HUDEP-2 (cell line): Measurements from ENCODE around the gene MTUS2.
"Not testable (repeated sequence)": the region's sequence is repeated elsewhere in the genome, so short reads cannot be mapped to it uniquely, and the experiment has no call there.

Experiments used
- DNase-seq, 76 experiments: peaks; one replicate each; lab custom pipeline; 2025; ENCODE audit not compliant: unreplicated experiment in 76 of 76; lab: John Stamatoyannopoulos, UW

The MTUS2 gene

GRCh38 chr13:28955264-28955966 is 135.3 kb downstream of the MTUS2 start:
- no peak for DNase-seq

GRCh38 chr13:28958018-28958417 is 137.9 kb downstream of the MTUS2 start:
- DNase-seq, result no peak

- DNase-seq, result no peak
These were observed 138.3 kb downstream of the MTUS2 start for GRCh38 chr13:28958441-28958840.

- DNase-seq, result no peak
These were observed 143.9 kb downstream of the MTUS2 start for GRCh38 chr13:28964052-28964451.

- no peak for DNase-seq
These were observed 144.7 kb downstream of the MTUS2 start for GRCh38 chr13:28964803-28965202.

GRCh38 chr13:28967029-28967915 is 147.1 kb downstream of the MTUS2 start:
- no peak for DNase-seq

- no peak for DNase-seq
These were observed 156.1 kb downstream of the MTUS2 start for GRCh38 chr13:28976195-28976594.

GRCh38 chr13:28976636-28977035 is 156.5 kb downstream of the MTUS2 start:
- no peak for DNase-seq

- no peak for DNase-seq
These were observed 158.4 kb downstream of the MTUS2 start for GRCh38 chr13:28978574-28978973.

- DNase-seq, result no peak
These were observed 161.4 kb downstream of the MTUS2 start for GRCh38 chr13:28981530-28981929.

GRCh38 chr13:28983641-28984040 is 163.5 kb downstream of the MTUS2 start:
- DNase-seq, result no peak

- DNase-seq, result no peak
These were observed 164.2 kb downstream of the MTUS2 start for GRCh38 chr13:28984326-28984725.

GRCh38 chr13:28984825-28985224 is 164.7 kb downstream of the MTUS2 start:
- DNase-seq, result no peak

- not testable (repeated sequence) for DNase-seq
These were observed 170.2 kb downstream of the MTUS2 start for GRCh38 chr13:28990378-28990777.

- no peak for DNase-seq
These were observed 171.6 kb downstream of the MTUS2 start for GRCh38 chr13:28991764-28992163.

GRCh38 chr13:29000826-29001225 is 180.7 kb downstream of the MTUS2 start:
- DNase-seq, result no peak

- DNase-seq, result no peak
These were observed 185.1 kb downstream of the MTUS2 start for GRCh38 chr13:29005035-29005762.

- no peak for DNase-seq
These were observed 185.6 kb downstream of the MTUS2 start for GRCh38 chr13:29005763-29006120.

- no peak for DNase-seq
These were observed 186.3 kb downstream of the MTUS2 start for GRCh38 chr13:29006359-29006850.

GRCh38 chr13:29008296-29008695 is 188.2 kb downstream of the MTUS2 start:
- no peak for DNase-seq

GRCh38 chr13:29020314-29020713 is 200.2 kb downstream of the MTUS2 start:
- no peak for DNase-seq
